Breast epithelium (tissue), 3 donors: ENCODE measurements around the gene LRRC46.

ENCODE experiments used
- CTCF ChIP-seq, 3 donors: fragments of 450-650 bp; IDR thresholded peaks; one replicate each; pipeline ENCODE4 v1.5.1; 2016 to 2017; ENCODE audit warnings: antibody characterized with exemption in 3 of 3, mild to moderate bottlenecking in 3 of 3, moderate library complexity in 3 of 3
- POLR2A ChIP-seq: fragments of 450-650 bp; IDR thresholded peaks from one replicate; pipeline ENCODE4 v1.6.1; 2016; ENCODE audit warnings: antibody characterized with exemption, mild to moderate bottlenecking, moderate library complexity
- POLR2AphosphoS5 ChIP-seq, 3 donors: sonication (generic); formaldehyde crosslinking; IDR thresholded peaks; one replicate each; pipeline ENCODE4 v1.6.1; 2017; ENCODE audit warnings: antibody characterized with exemption in 3 of 3

DNA sequence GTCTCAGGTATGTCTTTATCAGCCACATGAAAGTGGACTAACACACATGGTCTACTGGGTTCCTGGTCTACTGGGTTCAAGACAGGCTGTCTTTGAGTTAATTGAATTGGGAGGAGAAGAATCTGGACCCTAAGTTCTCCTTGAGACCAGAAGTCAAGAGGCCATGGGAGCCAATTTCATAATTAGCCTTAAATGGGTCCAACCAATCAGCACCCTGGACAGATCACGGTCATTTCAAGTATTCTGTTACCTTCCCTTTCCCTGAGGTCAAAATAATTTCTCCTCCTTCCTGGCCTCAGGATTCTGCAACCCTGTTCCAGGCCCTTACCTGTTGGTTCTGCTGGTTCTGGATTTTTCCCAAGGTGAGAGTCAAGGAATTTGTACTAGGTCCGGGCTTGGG is 33.7 kb upstream of the LRRC46 start:
- TF ChIP-seq CTCF (IDR thresholded peaks at IDR 0.05) (no peak), POLR2AphosphoS5 (IDR thresholded peaks at IDR 0.05) (no peak), POLR2A (no peak)
